ENCODE data around the gene PLXNB2. TPM values are rescaled to one million over a fixed set of nuclear protein-coding genes. Genes with fewer than 3 reads are reported as not detected.
"Not testable (repeated sequence)": the region's sequence is repeated elsewhere in the genome, so short reads cannot be mapped to it uniquely, and the experiment has no call there.

PLXNB2 gene
- total RNA-seq, result 146 TPM

- DNase-seq, result peak; percentile 94
Observed at GRCh38 chr22:50306753-50307749, at the start of gene PLXNB2. PLXNB2 (minus strand) TSS chr22:50307646; CDS start chr22:50290584, 17,062 bp downstream.

- DNase-seq, result no peak
Observed at GRCh38 chr22:50357222-50357621, 49.8 kb upstream of the PLXNB2 start.

GRCh38 chr22:50356186-50356585, 48.7 kb upstream of the PLXNB2 start:
- DNase-seq, result no peak

DNA sequence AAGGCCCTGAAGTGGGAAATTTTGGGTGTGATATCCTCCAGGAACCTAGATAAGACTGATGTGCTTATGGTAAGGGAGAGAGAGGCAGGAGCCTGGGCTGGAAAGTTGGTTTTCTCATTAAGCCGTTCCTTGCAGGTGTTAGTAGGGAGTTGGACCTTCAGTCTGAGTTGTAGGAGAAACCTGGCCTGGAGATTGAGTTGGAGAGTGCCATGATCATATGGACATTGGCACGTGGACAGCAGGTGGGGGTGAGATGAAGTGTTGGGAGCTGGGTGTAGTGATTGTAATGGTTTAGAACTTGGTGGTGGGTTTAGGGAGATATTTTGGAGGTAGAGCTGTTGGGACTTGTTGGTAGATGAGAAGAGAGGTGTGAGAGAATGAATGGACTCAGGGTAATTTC, 40.6 kb upstream of the PLXNB2 start:
- no peak for DNase-seq

DNA sequence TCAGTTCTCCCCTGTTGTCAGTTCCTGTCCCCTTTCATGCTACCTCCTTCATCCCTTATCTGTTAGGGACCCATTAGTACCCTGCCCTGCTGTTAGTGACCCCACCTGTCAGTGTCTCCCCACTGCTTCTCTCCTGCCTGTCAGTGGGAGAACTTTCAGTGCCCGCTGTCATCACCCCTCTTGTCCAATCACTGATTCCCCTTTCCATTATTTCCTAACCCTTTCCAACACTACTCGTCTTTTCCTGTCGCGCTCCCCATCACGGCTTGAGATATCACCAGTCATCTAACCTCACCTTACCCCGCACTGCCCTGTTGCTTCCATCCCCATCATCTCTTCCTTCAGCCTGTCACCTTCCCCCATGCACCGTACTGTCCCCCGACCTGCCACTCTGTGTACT, 39.7 kb upstream of the PLXNB2 start:
- no peak for DNase-seq

- DNase-seq, result no peak
Observed at GRCh38 chr22:50346470-50346869, 39.0 kb upstream of the PLXNB2 start.

DNA sequence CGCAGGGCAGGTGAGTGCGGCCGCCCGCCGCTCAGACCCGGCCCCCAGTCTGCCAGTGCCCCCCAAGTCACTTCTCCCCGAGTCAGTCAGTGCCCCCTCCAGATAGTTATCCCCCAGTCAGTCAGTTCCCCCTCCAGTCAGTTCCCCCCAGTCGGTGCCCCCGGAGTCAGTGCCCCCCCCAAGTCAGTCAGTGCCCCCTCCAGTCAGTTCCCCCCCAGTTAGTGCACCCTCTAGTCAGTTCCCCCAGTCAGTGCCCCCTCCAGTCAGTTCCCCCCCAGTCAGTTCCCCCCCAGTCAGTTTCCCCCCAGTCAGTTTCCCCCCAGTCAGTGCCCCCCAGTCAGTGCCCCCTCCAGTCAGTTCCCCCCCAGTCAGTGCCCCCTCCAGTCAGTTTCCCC, 36.1 kb upstream of the PLXNB2 start:
- no peak for DNase-seq

DNA sequence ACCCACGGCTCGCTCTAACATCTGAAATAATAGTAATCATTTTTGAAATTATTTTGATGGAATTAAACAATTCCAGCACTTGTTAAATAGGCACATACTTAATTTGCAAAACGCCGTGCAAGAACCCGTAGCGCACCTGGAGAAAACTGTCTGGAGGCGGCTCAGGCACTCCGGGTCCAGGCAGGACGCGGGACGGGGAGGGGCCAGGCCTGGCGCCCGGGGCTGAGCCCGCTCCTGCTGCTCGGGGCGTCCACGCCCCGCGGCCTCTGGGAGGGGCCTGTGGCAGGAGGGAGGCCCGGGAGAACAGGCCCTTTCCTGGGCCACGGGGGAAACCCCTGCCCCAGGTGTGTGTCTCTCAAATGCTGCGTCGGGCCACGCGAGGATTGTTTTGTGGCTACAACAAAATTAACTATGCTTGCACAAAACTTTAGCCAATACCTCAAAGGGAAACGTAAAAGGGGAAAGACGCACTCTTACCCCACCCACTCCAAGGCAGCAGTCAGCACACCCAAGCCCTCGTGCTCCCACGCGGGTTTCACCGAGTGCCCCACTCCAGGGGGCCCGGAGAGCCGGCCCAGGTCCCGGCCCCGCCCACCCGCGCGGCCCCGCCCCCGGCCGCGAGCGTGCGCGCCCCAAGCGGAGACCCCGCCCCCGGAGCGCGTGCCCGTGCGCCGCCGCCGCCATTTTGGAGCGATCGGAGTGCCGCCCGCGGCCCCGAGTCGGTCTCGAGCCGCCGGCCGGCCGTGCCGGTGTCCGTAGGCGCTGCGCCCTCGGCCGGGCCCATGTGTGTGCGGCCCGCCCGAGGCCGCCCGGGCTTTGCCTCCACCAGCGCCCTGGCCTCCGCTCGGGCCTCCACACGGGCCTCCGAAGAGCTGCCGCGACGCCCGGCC, 35.5 kb upstream of the PLXNB2 start, which contains the start of gene PPP6R2:
Gene PPP6R2 (plus strand): TSS at position 677 of the 890 bp plus-strand sequence. CDS start 50,582 bp downstream, outside the sequence.
- peak; percentile 85 for DNase-seq

DNA sequence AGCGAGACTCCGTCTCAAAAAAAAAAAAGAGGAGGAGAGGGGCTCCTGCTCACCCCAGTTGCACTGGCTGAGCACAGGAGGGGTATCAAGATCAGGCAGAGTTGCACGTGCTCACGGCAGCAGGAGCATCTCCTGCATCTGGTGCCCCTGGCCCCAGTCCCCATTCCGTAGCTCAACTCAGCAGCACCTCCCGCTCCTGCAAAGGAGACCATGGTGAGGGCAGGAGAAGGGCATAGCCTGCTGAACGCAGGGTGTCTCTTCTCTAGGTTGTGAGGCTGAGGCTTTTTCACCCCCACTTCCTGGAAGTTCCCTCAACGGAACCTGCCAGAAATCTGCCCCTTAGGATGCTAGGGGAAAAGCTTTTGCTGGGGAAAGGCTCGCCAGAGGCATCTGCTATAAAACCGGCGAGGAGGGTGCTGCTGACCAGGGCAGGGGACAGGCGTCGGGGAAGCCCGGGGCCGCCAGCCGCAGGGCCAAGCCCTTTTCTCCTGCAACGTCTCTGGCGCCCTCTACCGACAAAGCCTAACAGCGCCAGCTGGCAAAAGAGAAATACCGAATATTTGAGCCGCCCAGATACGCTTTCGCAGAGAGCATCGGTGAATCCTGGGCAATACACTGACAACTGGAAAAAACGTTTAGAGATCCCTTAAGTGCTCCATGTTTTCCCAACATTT, 34.7 kb upstream of the PLXNB2 start:
- DNase-seq, result peak; percentile 95

- no peak for DNase-seq
Observed at GRCh38 chr22:50339945-50340879, 32.8 kb upstream of the PLXNB2 start.

DNA sequence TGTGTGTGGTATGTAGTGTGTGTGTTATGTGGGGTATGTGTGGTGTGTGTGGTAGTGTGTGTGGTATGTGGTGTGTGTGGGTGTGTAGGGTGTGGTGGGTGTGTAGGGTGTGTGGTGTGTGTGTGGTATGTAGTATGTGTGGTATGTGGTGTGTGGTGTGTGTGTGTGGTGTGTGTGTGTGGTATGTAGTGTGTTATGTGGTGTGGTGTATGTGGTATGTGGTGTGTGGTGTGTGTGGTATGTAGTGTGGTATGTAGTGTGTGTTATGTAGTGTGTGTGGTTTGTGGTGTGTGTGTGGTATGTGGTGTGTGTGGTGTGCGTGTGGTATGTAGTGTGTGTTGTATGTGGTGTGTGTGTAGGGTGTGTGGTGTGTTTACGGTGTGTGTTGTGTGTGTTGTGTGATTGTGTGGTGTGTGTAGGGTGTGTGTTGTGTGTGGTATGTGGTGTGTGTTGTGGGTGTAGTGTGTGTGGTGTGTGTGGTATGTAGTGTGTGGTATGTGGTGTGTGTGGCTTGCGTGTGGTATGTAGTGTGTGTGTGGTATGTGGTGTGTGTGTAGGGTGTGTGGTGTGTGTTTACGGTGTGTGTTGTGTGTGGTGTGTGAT, 31.5 kb upstream of the PLXNB2 start:
- DNase-seq, result no peak

- no peak for DNase-seq
Observed at GRCh38 chr22:50338042-50338573, 30.7 kb upstream of the PLXNB2 start.

DNA sequence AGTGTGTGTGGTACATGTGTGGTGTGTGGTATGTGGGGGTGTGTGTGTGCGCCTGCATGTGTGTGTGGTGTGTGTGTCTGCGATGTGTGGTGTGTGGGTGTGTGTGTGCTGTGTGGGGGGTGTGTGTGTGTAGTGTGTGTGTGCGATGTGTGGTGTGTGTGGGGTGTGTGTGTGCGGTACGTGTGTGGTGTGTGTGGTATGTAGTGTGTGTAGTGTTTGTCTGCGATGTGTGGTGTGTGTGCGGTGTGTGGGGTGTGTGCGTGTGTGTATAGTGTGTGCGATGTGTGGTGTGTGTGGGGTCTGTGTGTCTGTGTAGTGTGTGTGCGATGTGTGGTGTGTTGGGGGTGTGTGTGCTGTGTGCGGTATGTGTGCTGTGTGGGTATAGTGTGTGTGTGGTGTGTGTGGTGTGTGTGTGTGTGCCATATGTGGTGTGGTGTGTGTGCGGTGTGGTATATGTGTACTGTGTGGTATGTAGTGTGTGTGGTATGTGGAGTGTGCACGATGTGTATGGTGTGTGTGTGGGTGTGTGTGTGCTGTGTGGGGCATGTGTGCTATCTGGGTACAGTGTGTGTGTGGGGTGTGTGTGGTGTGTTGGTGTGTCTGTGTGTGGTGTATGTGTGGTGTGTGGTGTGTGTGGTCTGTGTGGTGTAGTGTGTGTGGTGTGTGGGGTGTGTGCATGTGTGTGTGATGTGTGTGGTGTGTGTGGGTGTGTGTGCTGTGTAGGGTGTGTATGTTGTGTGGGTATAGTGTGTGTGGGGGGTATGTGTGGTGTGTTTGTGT, 30.0 kb upstream of the PLXNB2 start:
- DNase-seq, result no peak

DNA sequence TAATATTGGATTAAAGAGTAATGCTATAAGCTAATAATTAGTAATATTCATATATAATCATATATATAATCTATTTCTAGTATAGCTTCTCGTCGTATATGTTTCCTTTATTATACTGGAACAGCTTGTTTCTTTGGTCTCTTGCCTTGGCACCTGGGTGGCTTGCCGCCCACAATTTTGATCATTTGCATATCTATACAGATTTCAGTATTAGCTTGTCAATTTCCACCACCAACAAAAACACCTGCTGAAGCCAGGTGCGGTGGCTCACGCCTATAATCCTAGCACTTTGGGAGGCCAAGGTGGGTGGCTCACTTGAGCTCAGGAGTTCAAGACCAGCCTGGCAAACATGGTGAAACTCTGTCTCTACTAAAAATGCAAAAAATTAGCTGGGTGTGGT, 27.0 kb upstream of the PLXNB2 start:
- DNase-seq, result not testable (repeated sequence)

DNA sequence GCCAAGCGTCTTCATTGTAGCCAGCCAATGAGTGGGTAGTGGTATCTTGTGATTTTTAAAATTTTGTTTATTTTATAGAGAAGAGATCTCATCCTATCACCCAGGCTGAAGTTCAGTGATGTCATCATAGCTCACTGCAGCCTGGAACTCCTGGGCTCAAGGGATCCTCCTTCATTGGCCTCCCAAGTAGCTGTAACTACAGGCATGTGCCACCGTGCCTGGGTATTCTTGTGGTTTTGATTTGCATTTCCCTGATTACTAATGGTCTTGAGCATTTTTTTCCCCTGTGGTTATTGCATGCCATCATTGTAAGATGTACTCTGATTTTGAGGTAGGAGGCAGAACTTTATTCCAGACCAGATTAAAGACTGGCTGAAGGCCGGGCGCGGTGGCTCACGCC, 21.8 kb upstream of the PLXNB2 start:
- DNase-seq, result no peak

GRCh38 chr22:50327711-50328019, 20.2 kb upstream of the PLXNB2 start:
- no peak for DNase-seq

GRCh38 chr22:50326956-50327710, 19.7 kb upstream of the PLXNB2 start, which contains the start of gene DENND6B:
DENND6B (minus strand) TSS chr22:50327012; CDS start chr22:50326988, 24 bp downstream.
- DNase-seq, result peak; percentile 93

- DNase-seq, result peak; percentile 32
Observed at GRCh38 chr22:50326225-50326955, 18.9 kb upstream of the PLXNB2 start.
